Measurements from ENCODE around the gene CEP290.

CEP290 gene, protein sequence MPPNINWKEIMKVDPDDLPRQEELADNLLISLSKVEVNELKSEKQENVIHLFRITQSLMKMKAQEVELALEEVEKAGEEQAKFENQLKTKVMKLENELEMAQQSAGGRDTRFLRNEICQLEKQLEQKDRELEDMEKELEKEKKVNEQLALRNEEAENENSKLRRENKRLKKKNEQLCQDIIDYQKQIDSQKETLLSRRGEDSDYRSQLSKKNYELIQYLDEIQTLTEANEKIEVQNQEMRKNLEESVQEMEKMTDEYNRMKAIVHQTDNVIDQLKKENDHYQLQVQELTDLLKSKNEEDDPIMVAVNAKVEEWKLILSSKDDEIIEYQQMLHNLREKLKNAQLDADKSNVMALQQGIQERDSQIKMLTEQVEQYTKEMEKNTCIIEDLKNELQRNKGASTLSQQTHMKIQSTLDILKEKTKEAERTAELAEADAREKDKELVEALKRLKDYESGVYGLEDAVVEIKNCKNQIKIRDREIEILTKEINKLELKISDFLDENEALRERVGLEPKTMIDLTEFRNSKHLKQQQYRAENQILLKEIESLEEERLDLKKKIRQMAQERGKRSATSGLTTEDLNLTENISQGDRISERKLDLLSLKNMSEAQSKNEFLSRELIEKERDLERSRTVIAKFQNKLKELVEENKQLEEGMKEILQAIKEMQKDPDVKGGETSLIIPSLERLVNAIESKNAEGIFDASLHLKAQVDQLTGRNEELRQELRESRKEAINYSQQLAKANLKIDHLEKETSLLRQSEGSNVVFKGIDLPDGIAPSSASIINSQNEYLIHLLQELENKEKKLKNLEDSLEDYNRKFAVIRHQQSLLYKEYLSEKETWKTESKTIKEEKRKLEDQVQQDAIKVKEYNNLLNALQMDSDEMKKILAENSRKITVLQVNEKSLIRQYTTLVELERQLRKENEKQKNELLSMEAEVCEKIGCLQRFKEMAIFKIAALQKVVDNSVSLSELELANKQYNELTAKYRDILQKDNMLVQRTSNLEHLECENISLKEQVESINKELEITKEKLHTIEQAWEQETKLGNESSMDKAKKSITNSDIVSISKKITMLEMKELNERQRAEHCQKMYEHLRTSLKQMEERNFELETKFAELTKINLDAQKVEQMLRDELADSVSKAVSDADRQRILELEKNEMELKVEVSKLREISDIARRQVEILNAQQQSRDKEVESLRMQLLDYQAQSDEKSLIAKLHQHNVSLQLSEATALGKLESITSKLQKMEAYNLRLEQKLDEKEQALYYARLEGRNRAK (N-terminal part only)

DNA sequence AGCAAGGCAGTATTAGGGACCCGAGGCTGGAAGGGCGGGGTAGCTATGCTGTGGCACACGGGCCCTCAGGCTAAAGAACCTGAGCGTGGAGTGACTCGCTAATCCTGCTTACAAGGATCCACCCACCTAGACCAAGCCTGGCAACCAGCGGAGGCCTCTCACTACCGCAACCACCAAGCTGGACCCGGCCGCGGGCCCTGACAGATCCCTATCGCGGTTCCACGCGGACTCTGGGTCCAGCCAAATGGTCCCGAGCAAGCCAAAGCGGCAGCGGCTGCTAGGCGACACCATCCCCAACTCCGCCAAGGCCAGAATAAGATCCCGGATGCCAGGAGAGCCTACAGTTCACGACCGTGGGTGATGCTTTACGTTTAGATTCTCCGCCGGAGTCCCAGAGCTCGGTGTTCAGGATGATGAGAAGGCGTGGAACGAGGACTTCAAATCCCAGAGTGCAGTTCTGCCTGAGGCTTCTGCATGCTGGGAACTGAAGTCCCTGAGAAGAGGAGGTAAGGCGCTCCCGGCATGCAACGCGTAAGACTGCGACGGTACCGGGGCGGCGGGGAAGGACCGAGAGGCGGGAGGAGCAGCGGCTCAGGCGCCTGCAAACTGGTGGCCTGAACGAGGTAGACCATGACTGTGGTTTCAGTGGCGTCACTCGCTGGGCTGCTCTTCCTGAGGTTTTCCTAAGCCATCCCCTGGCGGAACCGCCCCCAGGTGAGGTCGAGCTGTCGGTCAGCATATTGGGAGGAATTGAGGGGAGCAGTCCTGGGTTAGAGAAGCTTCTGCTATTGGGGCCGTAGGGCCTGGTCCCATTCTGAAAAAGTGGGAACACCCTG is at the start of gene CEP290, which contains the start of gene TMTC3:
TSS of gene CEP290 (minus strand) at position 315 of the 836 bp plus-strand sequence. CDS start 781 bp downstream, outside the sequence.
TSS of gene TMTC3 (plus strand) at position 534 of the 836 bp plus-strand sequence. CDS start 6,009 bp downstream, outside the sequence.
- peak; percentile 94 for DNase-seq (ENCODE audit: low spot score)

DNA sequence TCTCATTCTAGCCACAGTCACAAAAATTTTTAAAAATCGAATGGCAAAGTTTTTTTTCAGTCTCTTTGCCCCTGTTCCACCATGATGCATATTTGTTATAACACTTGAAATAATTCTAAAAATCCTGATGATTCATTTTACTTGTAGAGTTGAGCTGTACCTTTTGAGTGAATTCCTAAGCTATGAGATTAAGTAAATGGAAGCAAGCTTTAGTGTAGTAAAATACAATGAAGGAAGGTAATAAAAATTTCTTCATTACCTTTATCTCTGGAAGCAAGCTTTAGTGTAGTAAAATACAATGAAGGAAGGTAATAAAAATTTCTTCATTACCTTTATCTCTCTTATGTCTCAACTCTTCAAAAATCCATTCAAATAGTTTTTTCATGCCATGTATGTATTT is 46.3 kb upstream of the CEP290 start:
- DNase-seq (ENCODE audit: low spot score), result no peak

DNA sequence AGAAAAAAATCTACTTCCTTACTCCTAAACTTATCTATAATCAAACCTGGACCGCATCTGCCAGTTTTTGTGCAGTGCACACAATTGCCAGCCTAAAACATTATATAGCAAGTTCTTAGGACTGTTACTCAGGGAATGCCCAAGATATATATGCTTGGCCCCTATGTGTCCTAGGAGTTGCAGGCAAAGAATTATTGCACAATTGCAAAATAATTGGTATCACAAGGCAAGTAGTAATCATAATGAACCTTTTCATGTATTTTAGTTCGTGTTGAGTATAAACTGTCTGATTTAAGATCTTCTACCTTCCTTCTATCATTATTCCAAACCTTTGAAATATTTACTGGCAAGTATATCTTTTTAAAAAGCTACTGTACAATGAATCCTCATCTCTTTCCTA is 45.7 kb upstream of the CEP290 start:
- DNase-seq (ENCODE audit: low spot score), result no peak

DNA sequence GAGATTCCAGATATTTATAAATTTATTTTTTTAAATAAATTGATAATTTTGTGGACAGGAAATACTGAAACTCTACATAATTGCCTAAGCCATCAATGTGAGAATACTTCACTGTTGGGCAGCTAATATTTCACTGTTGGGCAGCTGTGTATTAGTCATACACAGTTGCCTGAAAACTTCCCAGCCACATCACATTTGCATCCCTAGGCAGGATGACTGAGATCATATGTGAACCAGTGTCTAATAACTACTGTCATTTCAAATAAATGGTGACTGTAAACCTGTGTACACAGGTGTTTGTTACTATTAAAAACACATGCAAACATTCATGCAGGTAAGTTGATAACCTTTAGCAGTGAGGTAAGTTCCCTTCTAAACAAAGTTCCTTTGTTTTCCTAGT is 44.1 kb upstream of the CEP290 start:
- DNase-seq (ENCODE audit: low spot score), result no peak

DNA sequence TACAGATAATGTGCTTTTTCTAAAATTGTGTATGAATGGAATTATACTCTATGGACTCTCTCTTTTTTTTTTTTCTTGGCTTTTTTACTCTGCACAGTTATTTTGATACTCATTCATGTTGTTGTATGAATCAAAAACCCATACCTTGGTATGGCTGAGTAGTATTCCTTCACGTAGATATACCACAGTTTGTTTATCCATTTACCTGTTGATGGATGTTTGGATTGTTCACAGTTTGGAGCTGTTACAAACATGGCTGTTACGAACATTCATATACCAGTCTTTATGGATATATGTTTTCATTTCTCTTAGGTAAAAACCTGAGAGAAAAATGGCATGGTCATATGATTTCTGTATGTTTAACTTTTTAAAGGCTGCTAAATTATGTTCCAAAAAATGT is 43.4 kb upstream of the CEP290 start:
- no peak for DNase-seq (ENCODE audit: low spot score)

DNA sequence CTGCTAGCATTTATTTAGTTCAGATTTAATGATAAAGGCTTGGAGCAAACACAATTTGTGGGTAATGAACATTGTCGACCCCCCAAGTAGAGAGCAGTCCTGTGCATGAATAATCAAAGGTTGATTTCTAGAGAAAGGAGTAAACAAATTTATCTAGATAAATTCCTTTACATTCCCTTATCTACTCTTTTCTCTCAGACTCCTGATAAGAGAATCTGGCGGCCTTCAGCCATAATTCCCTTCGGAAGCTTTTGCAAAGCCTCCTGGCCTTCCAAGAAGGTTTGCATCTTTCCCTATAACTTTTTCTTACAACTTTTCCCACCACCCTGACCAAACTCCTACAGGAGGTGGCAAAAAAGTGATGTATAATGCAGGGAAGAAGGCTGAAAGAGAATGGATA is 42.3 kb upstream of the CEP290 start:
- DNase-seq (ENCODE audit: low spot score), result no peak

DNA sequence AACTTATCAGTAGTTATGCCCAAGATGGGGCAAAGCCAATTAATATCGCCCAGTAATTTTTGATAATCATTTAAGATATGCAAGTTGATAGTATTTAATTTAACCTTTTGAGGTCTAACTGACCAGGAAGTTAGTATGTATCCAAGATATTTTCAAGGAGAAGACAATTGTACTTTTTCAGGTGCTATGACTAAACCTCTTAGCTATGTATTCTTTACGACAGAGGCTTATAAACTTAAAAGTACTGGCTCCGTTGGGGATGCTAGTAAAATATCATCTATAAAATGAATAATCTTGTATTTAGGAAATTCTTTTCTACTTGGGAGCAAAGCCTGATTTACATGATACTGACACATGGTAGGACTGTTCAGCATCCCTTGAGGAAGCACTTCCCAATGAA is 40.5 kb upstream of the CEP290 start:
- no peak for DNase-seq (ENCODE audit: low spot score)

DNA sequence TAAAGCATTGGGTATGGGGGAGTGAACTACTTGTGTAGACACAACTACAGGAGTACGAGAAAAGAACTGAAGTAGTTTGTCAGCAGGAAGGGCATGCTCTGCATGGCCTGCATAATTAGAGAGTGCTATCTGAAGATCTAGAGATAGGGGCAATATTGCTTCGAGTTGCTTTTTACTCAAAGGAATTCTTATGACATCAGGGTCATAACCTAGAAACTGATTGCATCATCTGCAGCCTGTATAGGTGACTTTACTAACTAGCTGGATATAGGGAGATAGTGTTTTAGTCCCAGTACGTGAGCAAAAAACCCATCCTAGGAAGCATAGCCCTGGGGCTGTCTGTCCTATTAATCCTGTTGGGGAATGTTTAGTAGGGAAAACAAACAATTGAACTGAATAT is 40.0 kb upstream of the CEP290 start:
- no peak for DNase-seq (ENCODE audit: low spot score)

DNA sequence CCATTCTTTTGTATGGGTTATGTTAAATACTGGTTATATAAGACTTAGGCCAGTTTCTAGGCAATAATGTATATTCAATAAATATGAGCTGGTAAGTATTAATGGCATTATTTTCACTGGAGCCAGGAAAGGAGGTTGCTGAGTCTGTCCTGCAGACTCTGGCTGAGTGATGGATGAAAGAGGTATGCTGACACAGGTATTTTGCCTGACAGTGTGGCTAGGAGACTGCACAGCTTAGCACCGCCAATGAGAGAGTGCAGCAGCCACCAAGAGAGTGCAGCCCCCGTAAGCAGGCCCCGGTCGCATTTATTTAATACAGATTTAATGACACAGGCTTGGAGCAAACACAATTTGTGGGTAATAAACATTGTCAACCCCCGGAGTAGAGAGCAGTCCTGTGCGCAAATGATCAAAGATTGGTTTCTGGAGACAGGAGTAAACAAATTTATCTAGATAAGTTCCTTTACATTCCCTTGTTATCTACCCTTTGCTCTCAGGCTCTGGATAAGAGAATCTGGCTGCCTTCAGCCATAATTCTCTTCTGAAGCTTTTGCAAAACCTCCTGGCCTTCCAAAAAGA is 37.6 kb upstream of the CEP290 start:
- DNase-seq (ENCODE audit: low spot score), result no peak

DNA sequence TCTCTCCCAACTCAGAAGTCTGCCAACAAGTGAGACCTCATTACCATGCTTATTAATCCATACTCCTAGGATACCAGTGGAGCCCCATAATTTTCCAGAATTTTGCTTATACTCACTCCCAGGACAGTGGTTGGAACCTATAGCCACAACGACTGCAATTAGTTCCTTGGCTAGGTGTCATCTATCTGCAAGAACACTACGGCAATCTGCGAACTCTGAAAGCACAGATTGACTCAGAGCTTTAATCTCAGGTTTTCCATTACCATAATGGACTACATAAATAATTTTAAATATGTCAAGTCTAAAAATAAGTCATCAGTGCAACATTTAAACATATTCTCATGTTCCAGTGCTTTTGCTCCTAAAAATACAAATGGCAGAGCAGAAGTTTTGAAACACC is 33.7 kb upstream of the CEP290 start:
- DNase-seq (ENCODE audit: low spot score), result no peak

DNA sequence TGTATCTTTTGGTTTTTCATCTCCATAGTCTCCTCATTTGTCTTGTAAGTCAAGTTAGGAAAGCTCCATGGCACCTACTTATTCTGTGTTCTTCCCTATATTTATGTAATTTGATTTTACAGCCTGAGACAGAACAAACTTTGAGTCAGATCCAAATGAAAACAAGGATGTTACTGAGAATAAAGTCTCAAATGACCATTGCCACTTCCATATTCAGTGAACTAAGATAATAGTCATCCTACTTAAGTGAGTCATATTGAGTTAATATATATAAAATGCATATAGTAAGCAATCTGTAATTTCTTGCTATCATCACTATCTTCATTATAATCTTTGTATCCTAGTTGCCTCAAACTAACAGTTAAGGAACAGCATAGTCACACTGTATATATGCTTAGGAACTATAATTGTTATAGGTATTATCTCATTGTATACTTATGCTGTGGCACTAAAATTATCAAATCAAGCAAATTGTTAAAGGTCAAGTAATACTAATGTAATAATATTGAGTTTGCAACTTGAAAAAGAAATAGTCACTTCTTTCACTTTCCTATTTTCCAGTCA is 31.0 kb upstream of the CEP290 start:
- DNase-seq (ENCODE audit: low spot score), result no peak

DNA sequence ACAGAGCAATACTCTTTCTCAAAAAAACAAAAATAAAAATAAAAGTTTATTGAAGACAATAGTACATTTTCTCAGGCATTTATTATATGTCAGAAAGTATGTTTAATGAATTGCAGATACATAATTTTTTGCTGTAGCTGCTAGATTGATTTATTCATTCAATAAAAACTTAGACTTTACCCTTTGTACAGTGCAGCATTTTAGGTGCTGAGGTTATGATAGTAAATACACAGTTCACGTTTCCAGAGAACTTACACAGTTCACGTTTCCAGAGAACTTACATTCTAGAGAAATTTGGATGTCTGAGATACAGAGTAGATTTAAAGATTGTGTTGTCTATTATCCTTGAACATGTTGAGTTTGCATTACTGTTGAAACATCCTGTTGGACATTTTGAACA is 25.5 kb upstream of the CEP290 start:
- no peak for DNase-seq (ENCODE audit: low spot score)

DNA sequence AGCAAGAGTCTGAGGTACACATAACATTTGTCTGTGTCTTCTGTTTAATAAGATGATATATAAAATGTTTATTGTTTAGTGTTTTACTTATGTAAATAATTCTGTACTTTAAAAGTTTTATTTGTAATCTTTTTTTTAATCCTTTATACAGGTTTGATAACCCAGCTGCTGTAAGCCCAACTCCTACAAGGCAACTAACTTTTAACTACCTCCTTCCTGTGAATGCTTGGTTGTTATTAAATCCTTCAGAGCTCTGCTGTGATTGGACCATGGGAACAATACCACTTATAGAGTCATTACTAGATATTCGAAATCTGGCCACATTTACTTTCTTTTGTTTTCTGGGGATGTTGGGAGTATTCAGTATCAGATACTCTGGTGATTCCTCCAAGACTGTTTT is 24.3 kb upstream of the CEP290 start:
- no peak for DNase-seq (ENCODE audit: low spot score)

DNA sequence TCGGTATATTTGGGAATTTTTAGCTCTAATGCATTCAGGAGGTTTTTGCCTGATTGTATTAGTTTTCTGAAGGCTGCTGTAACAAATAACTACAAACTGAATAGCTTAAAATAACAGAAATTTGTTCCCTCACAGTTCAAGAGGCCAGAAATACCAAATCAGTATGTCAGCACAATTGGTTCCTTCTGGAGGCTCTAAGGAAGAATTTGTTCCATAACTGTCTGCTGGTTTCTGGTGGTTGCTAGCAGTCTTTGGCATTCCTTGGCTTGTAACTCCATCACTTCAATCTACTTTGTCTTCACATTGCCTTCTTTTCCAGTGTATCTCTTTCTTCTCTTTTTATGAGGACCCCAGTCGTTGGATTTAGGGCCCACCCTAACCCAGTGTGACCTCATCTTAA is 21.5 kb upstream of the CEP290 start:
- DNase-seq (ENCODE audit: low spot score), result no peak

DNA sequence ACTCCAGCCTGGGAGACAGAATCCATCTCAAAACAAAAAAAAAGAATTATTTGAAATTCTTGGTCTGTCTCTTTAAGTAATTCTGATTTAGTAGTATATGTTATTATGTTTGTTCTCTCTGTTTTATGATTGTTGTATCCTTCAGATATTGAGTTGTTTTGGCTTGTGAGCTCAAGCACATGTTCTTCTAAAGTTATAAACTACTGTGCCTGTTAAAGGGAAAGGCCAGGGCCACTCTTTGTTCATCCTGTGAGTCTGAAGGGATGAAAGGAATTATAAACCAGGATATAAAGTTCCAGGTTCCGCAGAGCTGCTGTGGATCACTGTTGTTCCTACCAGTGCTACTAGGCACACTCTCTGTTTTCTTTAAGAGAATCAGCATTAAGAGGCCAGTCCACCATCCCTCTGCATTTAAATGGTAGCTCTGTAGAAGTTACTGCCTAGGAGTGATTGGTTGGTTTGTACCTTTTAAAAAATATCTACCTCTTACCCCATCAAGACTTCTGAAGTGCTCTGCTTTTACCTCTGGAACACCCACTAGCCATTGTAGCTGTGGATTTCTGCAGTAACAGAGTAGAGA is 14.3 kb upstream of the CEP290 start:
- DNase-seq (ENCODE audit: low spot score), result no peak

DNA sequence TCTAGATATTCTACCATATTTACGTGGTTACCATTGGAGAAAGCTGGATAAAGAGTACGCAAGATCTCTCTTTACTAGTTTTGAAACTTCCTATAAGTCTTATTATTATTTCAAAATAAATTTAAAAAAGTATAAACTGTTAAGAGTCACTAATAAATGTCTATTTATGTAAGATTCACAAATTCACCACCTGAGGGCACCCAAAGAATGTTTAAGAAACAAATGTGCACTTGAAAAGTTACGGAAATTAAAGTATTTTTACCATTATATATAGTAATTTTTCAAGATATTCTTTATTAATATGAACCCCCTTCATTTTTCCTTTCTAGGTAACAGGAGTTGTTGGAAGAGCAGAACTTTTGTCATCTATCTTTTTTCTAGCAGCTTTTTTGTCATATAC is 12.1 kb upstream of the CEP290 start:
- DNase-seq (ENCODE audit: low spot score), result no peak

DNA sequence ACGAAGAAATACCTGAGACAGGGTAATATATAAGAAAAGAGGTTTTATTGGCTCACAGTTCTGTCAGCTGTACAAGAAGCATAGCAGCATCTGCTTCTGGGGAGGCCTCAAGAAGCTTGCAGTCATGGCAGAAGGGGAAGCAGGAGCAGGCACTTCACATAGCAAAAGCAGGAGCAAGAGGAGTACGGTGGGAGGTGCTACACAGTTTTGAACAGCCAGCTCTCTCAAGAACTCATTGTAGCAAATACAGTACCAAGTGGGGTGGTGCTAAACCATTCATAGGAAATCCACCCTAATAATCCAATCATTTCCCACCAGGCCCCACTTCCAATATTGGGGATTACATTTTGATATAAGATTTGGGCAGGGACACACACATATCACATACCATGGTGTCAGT is 8.2 kb upstream of the CEP290 start:
- DNase-seq (ENCODE audit: low spot score), result no peak

DNA sequence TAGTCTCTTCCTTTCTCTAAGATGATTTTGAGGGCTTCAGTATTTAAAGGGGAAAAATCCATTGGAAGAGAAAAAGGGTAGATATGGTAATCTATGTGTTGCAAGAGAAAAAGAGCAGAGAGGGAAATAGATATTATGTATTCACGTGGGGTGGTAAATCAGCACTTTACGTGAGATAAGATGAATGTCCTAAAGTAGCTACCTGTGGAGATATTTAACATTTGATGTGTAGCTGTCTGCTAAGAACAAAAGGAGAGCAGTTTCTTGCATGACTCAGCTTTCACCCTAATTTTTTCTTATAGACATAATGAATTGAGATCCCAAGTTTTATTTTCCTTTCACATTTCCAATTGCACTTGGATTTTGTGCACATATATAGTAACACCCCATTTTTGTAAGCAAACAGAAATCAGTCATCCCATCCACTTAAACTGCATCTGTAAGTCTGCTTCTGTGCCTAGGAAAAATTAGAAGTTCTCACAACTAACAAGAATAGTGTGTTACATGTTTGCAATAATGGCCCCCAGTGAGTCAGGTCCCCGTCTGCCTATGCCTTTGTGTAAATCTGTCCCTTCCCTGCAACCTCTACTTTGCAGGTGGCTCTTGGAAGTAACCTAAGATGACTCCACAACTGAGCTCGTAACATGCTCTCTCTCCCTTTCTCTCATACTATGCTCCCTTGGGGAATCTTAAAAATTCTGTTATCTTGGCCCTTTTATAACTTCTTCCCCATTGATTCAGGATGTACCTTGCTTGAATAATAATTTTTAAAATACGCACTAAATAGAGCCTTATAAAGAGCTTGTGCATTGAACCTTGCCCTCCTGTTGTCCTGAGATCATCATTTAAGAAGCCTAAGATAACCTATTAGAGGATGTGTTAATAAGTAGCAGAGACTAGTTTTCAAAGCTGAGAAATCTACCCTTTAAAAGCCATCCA is 3.9 kb upstream of the CEP290 start:
- no peak for DNase-seq (ENCODE audit: low spot score)

Data from hematopoietic multipotent progenitor cell treated with erythropoietin and hydrocortisone succinate and interleukin-3 and kit ligand, for 17 days (in vitro differentiated cells).